MM.1S (cell line): Measurements from ENCODE around the gene MRPS18B.

Experiments
- DNase-seq: peaks from one replicate; pipeline ENCODE4 v3.0.0-alpha.2; 2015
- H2AFZ ChIP-seq: fragments of 300-600 bp; sonication (generic); 2 replicates; pipeline ENCODE4 v1.6.0; 2016; ENCODE audit warnings: antibody characterized with exemption, low read length
- H3F3A ChIP-seq: fragments of 300-600 bp; sonication (generic); 2 replicates; pipeline ENCODE4 v1.6.1; 2016; ENCODE audit warnings: mild to moderate bottlenecking, antibody characterized with exemption, low read length, moderate library complexity, mixed read lengths; ENCODE audit not compliant: insufficient read depth
- H3K27ac ChIP-seq: fragments of 300-600 bp; sonication (generic); 2 replicates; pipeline ENCODE4 v1.5.1; 2016; ENCODE audit warnings: mild to moderate bottlenecking, low read length
- H3K27me3 ChIP-seq: fragments of 300-600 bp; sonication (generic); replicated peaks from 2 replicates; pipeline ENCODE4 v1.6.0; 2016; ENCODE audit warnings: low read length; ENCODE audit not compliant: insufficient read depth
- H3K36me3 ChIP-seq: fragments of 300-600 bp; sonication (generic); replicated peaks from 2 replicates; pipeline ENCODE4 v1.6.1; 2016; ENCODE audit warnings: mild to moderate bottlenecking, low read length, mixed read lengths; ENCODE audit not compliant: insufficient read depth
- H3K4me1 ChIP-seq: fragments of 300-600 bp; sonication (generic); 2 replicates; pipeline ENCODE4 v1.6.1; 2016; ENCODE audit warnings: low read length, mixed read lengths
- H3K4me2 ChIP-seq: fragments of 300-600 bp; sonication (generic); 2 replicates; pipeline ENCODE4 v1.6.0; 2016; ENCODE audit warnings: low read depth, low read length
- H3K4me3 ChIP-seq: fragments of 300-600 bp; sonication (generic); 2 replicates; pipeline ENCODE4 v1.5.1; 2016; ENCODE audit warnings: low read length, mixed read lengths
- H3K79me2 ChIP-seq: fragments of 300-600 bp; sonication (generic); 2 replicates; pipeline ENCODE4 v1.6.1; 2016; ENCODE audit warnings: mixed run types, low read length, mixed read lengths
- H3K9ac ChIP-seq: fragments of 300-600 bp; sonication (generic); 2 replicates; pipeline ENCODE4 v1.6.1; 2016; ENCODE audit warnings: low read length, mixed read lengths
- H3K9me2 ChIP-seq: fragments of 300-600 bp; sonication (generic); replicated peaks from 2 replicates; pipeline ENCODE4 v1.6.1; 2016; ENCODE audit warnings: mild to moderate bottlenecking, low read length, mixed read lengths; ENCODE audit not compliant: insufficient read depth
- H3K9me3 ChIP-seq: fragments of 300-600 bp; sonication (generic); replicated peaks from 2 replicates; pipeline ENCODE4 v1.6.1; 2016; ENCODE audit warnings: mild to moderate bottlenecking, low read length, mixed read lengths; ENCODE audit not compliant: insufficient read depth
- H4K20me1 ChIP-seq: fragments of 300-600 bp; sonication (generic); 2 replicates; pipeline ENCODE4 v1.6.1; 2016; ENCODE audit warnings: mild to moderate bottlenecking, low read length, moderate library complexity, mixed read lengths; ENCODE audit not compliant: insufficient read depth
- EZH2 ChIP-seq: fragments of 300-600 bp; sonication (generic); optimal IDR thresholded peaks from 2 replicates; pipeline ENCODE3; 2017; ENCODE audit warnings: low read depth, mild to moderate bottlenecking, antibody characterized with exemption, low read length, mixed read lengths
- EZH2phosphoT487 ChIP-seq: fragments of 300-600 bp; sonication (generic); IDR thresholded peaks from 2 replicates; pipeline ENCODE4 v1.6.1; 2018; ENCODE audit warnings: antibody characterized with exemption, low read length
- TF ChIP-seq, protein P1 (sequence below): fragments of 300-600 bp; sonication (generic); IDR thresholded peaks from 2 replicates; pipeline ENCODE4 v1.5.1; 2016; ENCODE audit warnings: antibody characterized with exemption, low read length, mixed read lengths

Gene MRPS18B

DNA sequence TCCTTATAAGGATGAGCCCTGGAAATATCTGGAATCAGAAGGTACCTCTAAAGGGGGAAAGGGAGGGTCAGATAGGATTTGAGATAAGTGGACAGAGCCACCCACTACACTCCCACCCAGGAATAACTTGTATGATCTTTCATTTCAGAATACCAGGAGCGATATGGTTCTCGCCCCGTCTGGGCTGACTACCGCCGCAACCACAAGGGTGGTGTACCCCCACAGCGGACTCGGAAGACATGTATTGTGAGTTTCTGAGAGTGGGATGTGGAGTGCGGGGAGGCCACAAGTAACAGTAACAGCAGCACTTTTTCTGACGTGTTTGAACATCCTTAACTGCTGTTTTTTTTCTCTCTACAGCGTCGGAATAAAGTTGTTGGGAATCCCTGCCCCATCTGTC is 1.9 kb downstream of the MRPS18B start:
- H3K9ac ChIP-seq = no peak overlapping the region
- H3K4me1 ChIP-seq = peaks cover 1% of the 10 kb centered on the region; the same call in 1 of the 2 replicates
- no peaks in the 10 kb centered on the region; the same call in 1 of the 2 replicates for H4K20me1 ChIP-seq
- H3K4me2 ChIP-seq = no peak overlapping the region
- no peaks in the 10 kb centered on the region for H3K27me3 ChIP-seq
- H3K27ac ChIP-seq = no peak overlapping the region
- no peaks in the 10 kb centered on the region for H3K9me3 ChIP-seq
- H2AFZ ChIP-seq = no peak overlapping the region
- H3K79me2 ChIP-seq = peaks cover 45% of the 10 kb centered on the region
- no peak for TF ChIP-seq EZH2phosphoT487
- TF ChIP-seq, protein P1, sequence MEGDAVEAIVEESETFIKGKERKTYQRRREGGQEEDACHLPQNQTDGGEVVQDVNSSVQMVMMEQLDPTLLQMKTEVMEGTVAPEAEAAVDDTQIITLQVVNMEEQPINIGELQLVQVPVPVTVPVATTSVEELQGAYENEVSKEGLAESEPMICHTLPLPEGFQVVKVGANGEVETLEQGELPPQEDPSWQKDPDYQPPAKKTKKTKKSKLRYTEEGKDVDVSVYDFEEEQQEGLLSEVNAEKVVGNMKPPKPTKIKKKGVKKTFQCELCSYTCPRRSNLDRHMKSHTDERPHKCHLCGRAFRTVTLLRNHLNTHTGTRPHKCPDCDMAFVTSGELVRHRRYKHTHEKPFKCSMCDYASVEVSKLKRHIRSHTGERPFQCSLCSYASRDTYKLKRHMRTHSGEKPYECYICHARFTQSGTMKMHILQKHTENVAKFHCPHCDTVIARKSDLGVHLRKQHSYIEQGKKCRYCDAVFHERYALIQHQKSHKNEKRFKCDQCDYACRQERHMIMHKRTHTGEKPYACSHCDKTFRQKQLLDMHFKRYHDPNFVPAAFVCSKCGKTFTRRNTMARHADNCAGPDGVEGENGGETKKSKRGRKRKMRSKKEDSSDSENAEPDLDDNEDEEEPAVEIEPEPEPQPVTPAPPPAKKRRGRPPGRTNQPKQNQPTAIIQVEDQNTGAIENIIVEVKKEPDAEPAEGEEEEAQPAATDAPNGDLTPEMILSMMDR = no peak
- H3K36me3 ChIP-seq = peaks cover 10% of the 10 kb centered on the region
- no peaks in the 10 kb centered on the region for H3K9me2 ChIP-seq
- no peak overlapping the region for H3K4me3 ChIP-seq
- peaks cover 26% of the 10 kb centered on the region for H3F3A ChIP-seq
- DNase-seq = no peak

DNA sequence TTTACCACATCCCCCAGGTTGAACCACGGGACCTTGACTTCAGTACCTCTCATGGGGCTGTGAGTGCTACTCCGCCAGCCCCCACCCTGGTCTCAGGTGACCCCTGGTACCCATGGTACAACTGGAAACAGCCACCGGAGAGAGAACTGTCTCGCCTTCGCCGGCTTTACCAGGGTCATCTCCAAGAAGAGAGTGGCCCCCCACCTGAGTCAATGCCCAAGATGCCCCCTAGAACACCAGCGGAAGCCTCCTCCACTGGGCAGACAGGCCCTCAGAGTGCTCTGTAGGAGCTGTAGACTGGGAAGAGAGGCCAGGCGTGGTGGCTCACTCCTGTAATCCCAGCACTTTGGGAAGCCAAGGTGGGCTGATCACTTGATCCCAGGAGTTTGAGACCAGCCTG is 7.9 kb downstream of the MRPS18B start:
- TF ChIP-seq EZH2 (no peak), EZH2phosphoT487 (no peak)
- TF ChIP-seq, protein P1 = no peak
- Histone ChIP-seq H3K4me1 (peaks cover 12% of the 10 kb centered on the region; the same call in 1 of the 2 replicates), H3K27me3 (no peaks in the 10 kb centered on the region), H4K20me1 (no peaks in the 10 kb centered on the region), H3K27ac (no peak overlapping the region; the same call in 1 of the 2 replicates), H3F3A (peaks cover 21% of the 10 kb centered on the region; the same call in 1 of the 2 replicates), H3K79me2 (peaks cover 6% of the 10 kb centered on the region; the same call in 1 of the 2 replicates), H2AFZ (no peak overlapping the region), H3K9me2 (no peaks in the 10 kb centered on the region), H3K4me3 (no peak overlapping the region), H3K9ac (no peak overlapping the region), H3K4me2 (no peak overlapping the region), H3K9me3 (no peaks in the 10 kb centered on the region), H3K36me3 (no peaks in the 10 kb centered on the region; the same call in 1 of the 2 replicates)
- no peak for DNase-seq

DNA sequence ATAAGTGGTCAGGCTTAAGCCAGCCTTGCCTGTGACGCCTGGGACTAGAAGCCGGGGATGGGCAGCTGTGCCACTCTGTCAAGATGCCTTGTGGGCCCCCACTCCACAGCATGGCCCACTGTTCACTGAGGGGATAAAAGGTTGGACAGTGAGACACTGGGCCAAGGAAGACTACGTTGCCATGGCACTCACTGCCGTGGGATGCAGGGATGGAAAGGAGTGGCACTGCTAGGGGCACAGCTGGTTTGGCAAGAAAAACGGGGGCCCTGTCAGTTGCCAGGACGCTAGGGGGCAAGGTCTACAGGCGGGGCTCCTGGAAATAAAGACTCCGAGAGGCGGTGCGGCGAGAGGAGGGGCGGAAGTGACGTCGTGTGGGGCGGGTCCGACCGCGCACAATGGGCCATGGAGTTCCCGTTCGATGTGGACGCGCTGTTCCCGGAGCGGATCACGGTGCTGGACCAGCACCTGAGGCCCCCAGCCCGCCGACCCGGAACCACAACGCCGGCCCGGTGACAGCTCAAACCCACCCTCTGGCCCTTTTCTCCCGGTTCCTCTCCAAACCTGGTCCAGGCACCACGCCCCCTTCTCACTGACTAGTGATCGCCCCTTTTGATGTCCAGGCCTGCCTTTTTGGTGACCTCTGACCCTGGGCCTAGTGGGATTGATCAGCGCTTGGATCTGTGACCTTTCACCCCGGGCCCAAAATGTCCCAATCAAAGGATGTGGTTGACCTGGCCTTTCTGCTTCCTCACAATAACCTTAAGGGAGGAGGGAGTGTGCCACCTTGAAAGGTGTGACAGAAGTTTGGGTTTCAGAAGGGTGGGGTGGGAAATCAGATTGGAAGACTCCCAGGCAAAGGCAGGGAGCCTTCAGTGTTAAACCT is 9.1 kb downstream of the MRPS18B start, which contains the start of gene ATAT1:
ATAT1 (plus strand) TSS at position 391 of the 883 bp plus-strand sequence.
- H3K4me1 ChIP-seq = peaks cover 12% of the 10 kb centered on the region; the same call in 1 of the 2 replicates
- H3K4me2 ChIP-seq = peak within 1 kb of the TSS; percentile 94
- H3K4me3 ChIP-seq = peak within 1 kb of the TSS; percentile 71
- peaks cover 2% of the 10 kb centered on the region; the same call in 1 of the 2 replicates for H3K79me2 ChIP-seq
- peaks cover 21% of the 10 kb centered on the region; the same call in 1 of the 2 replicates for H3F3A ChIP-seq
- TF ChIP-seq EZH2phosphoT487 = no peak
- TF ChIP-seq, protein P1 = peak; percentile 42
- peak within 1 kb of the TSS; percentile 34; the same call in 1 of the 2 replicates for H3K27ac ChIP-seq
- peak within 1 kb of the TSS; percentile 71 for H3K9ac ChIP-seq
- H3K9me3 ChIP-seq = no peaks in the 10 kb centered on the region
- peak within 1 kb of the TSS; percentile 81 for H2AFZ ChIP-seq
- H4K20me1 ChIP-seq = no peaks in the 10 kb centered on the region
- no peaks in the 10 kb centered on the region; the same call in 1 of the 2 replicates for H3K36me3 ChIP-seq
- no peaks in the 10 kb centered on the region for H3K9me2 ChIP-seq
- DNase-seq = peak; percentile 81
- H3K27me3 ChIP-seq = no peaks in the 10 kb centered on the region
